Osteoblast (primary cell): ENCODE measurements around the gene FAM3C. TPM values are rescaled to one million over a fixed set of nuclear protein-coding genes. Genes with fewer than 3 reads are reported as not detected.

Experiments
- DNase-seq: peaks from one replicate; pipeline ENCODE4 v3.0.0; 2011; ENCODE audit warnings: low spot score, mixed read lengths; ENCODE audit not compliant: insufficient read length; ENCODE audit errors: missing footprints
- H2AFZ ChIP-seq: 2 replicates; pipeline ENCODE4 v1.6.0; 2011; ENCODE audit warnings: mild to moderate bottlenecking, low read length
- H3K27ac ChIP-seq: 2 replicates; pipeline ENCODE4 v1.5.1; 2011; ENCODE audit warnings: mild to moderate bottlenecking, low read depth, low read length, moderate library complexity
- H3K27me3 ChIP-seq: 2 replicates; pipeline ENCODE4 v1.6.0; 2012; ENCODE audit warnings: mild to moderate bottlenecking, control low read depth, inconsistent platforms, low read length, moderate library complexity; ENCODE audit not compliant: insufficient read depth
- H3K36me3 ChIP-seq: 2 replicates; pipeline ENCODE4 v1.5.1; 2011; ENCODE audit warnings: mild to moderate bottlenecking, low read length, control low read depth, moderate library complexity; ENCODE audit not compliant: insufficient read depth
- H3K4me1 ChIP-seq: 2 replicates; pipeline ENCODE4 v1.5.1; 2011; ENCODE audit warnings: mild to moderate bottlenecking, low read length, control low read depth, moderate library complexity; ENCODE audit not compliant: insufficient read depth
- H3K4me2 ChIP-seq: 2 replicates; pipeline ENCODE4 v1.6.0; 2011; ENCODE audit warnings: mild to moderate bottlenecking, low read length; ENCODE audit not compliant: insufficient read depth
- H3K4me3 ChIP-seq: fragments of 200-600 bp; sonication (generic); 3 replicates; pipeline ENCODE4 v1.5.1; 2012; ENCODE audit warnings: mild to moderate bottlenecking, low read length, inconsistent platforms; ENCODE audit not compliant: insufficient read depth
- H3K79me2 ChIP-seq: 2 replicates; pipeline ENCODE4 v1.6.0; 2012; ENCODE audit warnings: mild to moderate bottlenecking, low read length, control low read depth, inconsistent platforms; ENCODE audit not compliant: insufficient read depth
- H3K9me3 ChIP-seq: 2 replicates; pipeline ENCODE4 v1.5.1; 2011; ENCODE audit warnings: low read depth, low read length, control low read depth
- H4K20me1 ChIP-seq: 2 replicates; pipeline ENCODE4 v1.6.0; 2012; ENCODE audit warnings: mild to moderate bottlenecking, low read length, control low read depth; ENCODE audit not compliant: insufficient read depth
- CTCF ChIP-seq: IDR thresholded peaks from 2 replicates; pipeline ENCODE4 v1.5.1; 2011; ENCODE audit warnings: mild to moderate bottlenecking, low read depth, low read length, moderate library complexity; ENCODE audit errors: extremely low read depth
- total RNA-seq: library from RNA; depleted of rRNA; stranded (reverse); fragments of >200 nt; gene quantifications from 2 replicates; pipeline ENCODE4 v1.2.3, GENCODE V29; 2012

Gene FAM3C
- total RNA-seq: 65.5 and 67.2 TPM in 2 replicates

DNA sequence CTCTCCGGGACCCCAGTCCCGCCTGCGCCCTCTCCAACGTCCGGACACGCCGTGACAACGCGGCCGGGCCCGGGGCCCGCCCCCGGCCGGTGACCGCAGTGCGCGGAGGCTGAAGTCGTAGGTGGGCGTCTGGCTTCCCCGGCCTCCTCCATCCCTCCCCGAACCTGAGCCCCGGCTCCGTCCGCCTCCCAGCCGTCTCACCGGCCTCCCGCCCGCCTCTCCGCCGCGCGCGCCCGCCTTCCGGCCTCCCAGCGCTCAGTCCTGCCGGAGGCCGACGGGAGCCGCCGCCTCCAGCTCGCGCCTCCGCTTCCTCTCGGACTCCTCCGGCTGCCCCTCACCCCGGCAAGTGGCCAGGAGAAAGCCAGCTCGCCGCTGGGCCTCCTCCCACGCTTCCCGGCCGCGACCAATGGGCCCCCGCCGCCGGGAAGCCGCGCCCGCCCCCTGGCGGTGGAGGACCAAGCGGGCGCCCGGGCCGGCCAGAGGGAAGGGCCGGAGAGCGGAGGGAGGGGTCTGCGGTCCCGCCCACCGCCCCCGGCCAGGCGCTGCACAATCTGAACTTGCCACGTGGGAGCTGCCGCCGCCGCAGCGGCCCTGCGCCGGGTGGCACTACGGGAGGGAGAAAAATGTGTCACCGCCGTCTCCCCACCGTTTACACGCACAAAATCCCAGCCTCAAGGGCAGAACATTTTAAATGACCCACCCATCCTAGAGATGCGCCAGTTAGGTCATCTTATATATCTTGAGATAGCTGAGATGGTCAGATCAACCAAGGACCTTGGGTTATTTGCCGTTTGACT, at the start of gene FAM3C:
Gene FAM3C (minus strand): TSS at position 348 of the 797 bp plus-strand sequence. CDS start 13,339 bp downstream, outside the sequence.
- peaks cover 49% of the 10 kb centered on the region for H3K79me2 ChIP-seq
- H4K20me1 ChIP-seq: peaks cover 12% of the 10 kb centered on the region
- H3K36me3 ChIP-seq: peaks cover 10% of the 10 kb centered on the region

GRCh38 chr7:121442845-121443244, 46.7 kb upstream of the FAM3C start:
- Histone ChIP-seq H3K4me2 (no peak overlapping the region), H3K27ac (no peak overlapping the region), H2AFZ (no peak overlapping the region), H3K27me3 (no peaks in the 10 kb centered on the region), H3K36me3 (no peaks in the 10 kb centered on the region), H3K9me3 (no peaks in the 10 kb centered on the region), H3K4me3 (no peak overlapping the region), H4K20me1 (no peaks in the 10 kb centered on the region), H3K4me1 (peaks cover 15% of the 10 kb centered on the region), H3K79me2 (no peaks in the 10 kb centered on the region)
- DNase-seq: no peak
- no peak for TF ChIP-seq CTCF

More for the DNA sequence above, at the start of gene FAM3C:
- H3K27ac ChIP-seq: peak within 1 kb of the TSS; percentile 78
- no peaks in the 10 kb centered on the region for H3K27me3 ChIP-seq
- peak within 1 kb of the TSS; percentile 86 for H3K4me2 ChIP-seq
- no peaks in the 10 kb centered on the region for H3K9me3 ChIP-seq
- peak; percentile 69 for TF ChIP-seq CTCF
- DNase-seq: peak; percentile 99
- H3K4me3 ChIP-seq: peak within 1 kb of the TSS; percentile 79
- peak within 1 kb of the TSS; percentile 86 for H2AFZ ChIP-seq
- H3K4me1 ChIP-seq: peaks cover 10% of the 10 kb centered on the region

DNA sequence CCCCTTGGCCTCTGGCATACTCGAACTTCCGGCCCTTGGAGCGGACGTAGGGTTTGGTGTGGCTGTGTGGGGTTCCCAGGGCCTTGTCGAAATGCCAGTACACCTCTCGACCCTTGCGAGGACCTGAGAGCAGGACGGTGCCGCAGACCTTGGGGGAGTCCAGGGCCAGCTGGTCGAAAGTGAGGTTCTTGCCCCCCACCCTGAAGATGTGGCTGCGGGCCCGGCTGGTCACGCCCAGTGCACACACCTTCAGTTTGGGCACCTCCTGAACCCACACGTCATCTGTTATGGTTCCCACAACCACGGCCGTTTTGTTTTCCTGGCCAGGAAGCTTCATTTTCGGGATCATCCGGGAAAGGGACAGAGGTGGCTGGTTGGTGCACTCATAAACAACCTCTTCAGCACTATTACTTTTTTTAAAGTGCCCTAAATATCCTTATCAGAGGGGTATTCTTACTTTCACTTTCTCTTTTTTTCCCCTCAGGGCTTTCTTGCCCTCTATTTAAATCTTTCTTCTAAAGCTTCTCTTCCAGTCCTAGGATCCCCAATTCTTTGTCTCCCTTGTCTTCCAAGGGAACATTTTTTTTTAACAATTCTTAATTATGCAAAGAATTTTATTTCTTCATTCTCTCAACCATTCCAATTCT, 44.9 kb upstream of the FAM3C start:
- no peak for DNase-seq

More for the DNA sequence above, 44.9 kb upstream of the FAM3C start:
- H3K9me3 ChIP-seq: no peaks in the 10 kb centered on the region
- H3K4me2 ChIP-seq: peak overlapping the region; percentile 5
- no peak overlapping the region for H3K27ac ChIP-seq
- peak overlapping the region; percentile 60 for H2AFZ ChIP-seq
- H3K4me3 ChIP-seq: no peak overlapping the region
- no peaks in the 10 kb centered on the region for H3K36me3 ChIP-seq
- TF ChIP-seq CTCF: no peak
- no peaks in the 10 kb centered on the region for H3K79me2 ChIP-seq
- peaks cover 13% of the 10 kb centered on the region for H3K4me1 ChIP-seq
- H3K27me3 ChIP-seq: no peaks in the 10 kb centered on the region
- H4K20me1 ChIP-seq: no peaks in the 10 kb centered on the region
